ENCODE results near the gene FOXJ1. TPM values are rescaled to one million over a fixed set of nuclear protein-coding genes. Genes with fewer than 3 reads are reported as not detected.

The FOXJ1 gene
- total RNA-seq, 1 experiment from 2014 or later = 0.28 TPM

- H3K4me3 ChIP-seq (ENCODE audit: low read depth in 2 of 2, low read length in 2 of 2) = no peak overlapping the region
- BruUV-seq (replicated peaks) = no TSS peak
- POLR2A ChIA-PET = no interaction called here
- no peaks in the 10 kb centered on the region for H3K9me3 ChIP-seq (ENCODE audit: control insufficient read depth, insufficient read depth, low read depth, low read length)
- TF ChIP-seq SIN3A (IDR thresholded peaks at IDR 0.05; ENCODE audit: borderline replicate concordance, insufficient read depth, low read depth, low read length) = no peak
- no peak for TF ChIP-seq POLR2AphosphoS5 (IDR thresholded peaks at IDR 0.05; ENCODE audit: low read depth, low read length)
- TF ChIP-seq, protein P1, sequence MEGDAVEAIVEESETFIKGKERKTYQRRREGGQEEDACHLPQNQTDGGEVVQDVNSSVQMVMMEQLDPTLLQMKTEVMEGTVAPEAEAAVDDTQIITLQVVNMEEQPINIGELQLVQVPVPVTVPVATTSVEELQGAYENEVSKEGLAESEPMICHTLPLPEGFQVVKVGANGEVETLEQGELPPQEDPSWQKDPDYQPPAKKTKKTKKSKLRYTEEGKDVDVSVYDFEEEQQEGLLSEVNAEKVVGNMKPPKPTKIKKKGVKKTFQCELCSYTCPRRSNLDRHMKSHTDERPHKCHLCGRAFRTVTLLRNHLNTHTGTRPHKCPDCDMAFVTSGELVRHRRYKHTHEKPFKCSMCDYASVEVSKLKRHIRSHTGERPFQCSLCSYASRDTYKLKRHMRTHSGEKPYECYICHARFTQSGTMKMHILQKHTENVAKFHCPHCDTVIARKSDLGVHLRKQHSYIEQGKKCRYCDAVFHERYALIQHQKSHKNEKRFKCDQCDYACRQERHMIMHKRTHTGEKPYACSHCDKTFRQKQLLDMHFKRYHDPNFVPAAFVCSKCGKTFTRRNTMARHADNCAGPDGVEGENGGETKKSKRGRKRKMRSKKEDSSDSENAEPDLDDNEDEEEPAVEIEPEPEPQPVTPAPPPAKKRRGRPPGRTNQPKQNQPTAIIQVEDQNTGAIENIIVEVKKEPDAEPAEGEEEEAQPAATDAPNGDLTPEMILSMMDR (IDR thresholded peaks at IDR 0.05) = no peak
- TF ChIP-seq TCF7L2 (IDR thresholded peaks at IDR 0.05; ENCODE audit: low read depth, low read length) = no peak
- TF ChIP-seq REST (IDR thresholded peaks at IDR 0.05; ENCODE audit: insufficient read depth in 1 of 2, low read depth in 2 of 2, low read length in 1 of 2) = no peak
- in situ Hi-C loops (cut with HindIII; ENCODE audit: low pct_unique_long_range_greater_than_20kb, low sequenced_read_pairs) = no loop called here
- no peaks in the 10 kb centered on the region for H3K4me1 ChIP-seq (ENCODE audit: control insufficient read depth, insufficient read depth, low read length)
- no peak for ATAC-seq
- no peak for DNase-seq (ENCODE audit: low read depth, low spot score)
- H3K36me3 ChIP-seq (ENCODE audit: control insufficient read depth, insufficient read depth, low read length) = no peaks in the 10 kb centered on the region
- intact Hi-C loops (cut with micrococcal nuclease; ENCODE audit: unreplicated experiment) = no loop called here
- no peaks in the 10 kb centered on the region for H3K27me3 ChIP-seq (ENCODE audit: control insufficient read depth, insufficient read depth, low read length)
- no peak overlapping the region for H3K27ac ChIP-seq (ENCODE audit: low read length)
- CTCF ChIA-PET = no interaction called here
Observed at GRCh38 chr17:76155988-76156661, 15.1 kb upstream of the FOXJ1 start.

- CTCF ChIA-PET = no interaction called here
- no peaks in the 10 kb centered on the region for H3K27me3 ChIP-seq (ENCODE audit: control insufficient read depth, insufficient read depth, low read length)
- H3K27ac ChIP-seq (ENCODE audit: low read length) = no peak overlapping the region
- H3K36me3 ChIP-seq (ENCODE audit: control insufficient read depth, insufficient read depth, low read length) = no peaks in the 10 kb centered on the region
- in situ Hi-C loops (cut with HindIII; ENCODE audit: low pct_unique_long_range_greater_than_20kb, low sequenced_read_pairs) = no loop called here
- DNase-seq (ENCODE audit: low read depth, low spot score) (no peak), ATAC-seq (no peak)
- H3K9me3 ChIP-seq (ENCODE audit: control insufficient read depth, insufficient read depth, low read depth, low read length) = no peaks in the 10 kb centered on the region
- POLR2A ChIA-PET = no interaction called here
- no peak overlapping the region for H3K4me3 ChIP-seq (ENCODE audit: low read depth in 2 of 2, low read length in 2 of 2)
- BruUV-seq (replicated peaks) = no TSS peak
- no peaks in the 10 kb centered on the region for H3K4me1 ChIP-seq (ENCODE audit: control insufficient read depth, insufficient read depth, low read length)
- intact Hi-C loops (cut with micrococcal nuclease; ENCODE audit: unreplicated experiment) = no loop called here
- TF ChIP-seq SIN3A (IDR thresholded peaks at IDR 0.05; ENCODE audit: borderline replicate concordance, insufficient read depth, low read depth, low read length) = no peak
- no peak for TF ChIP-seq REST (IDR thresholded peaks at IDR 0.05; ENCODE audit: insufficient read depth in 1 of 2, low read depth in 2 of 2, low read length in 1 of 2)
- no peak for TF ChIP-seq TCF7L2 (IDR thresholded peaks at IDR 0.05; ENCODE audit: low read depth, low read length)
- no peak for TF ChIP-seq POLR2AphosphoS5 (IDR thresholded peaks at IDR 0.05; ENCODE audit: low read depth, low read length)
- TF ChIP-seq, protein P1 (IDR thresholded peaks at IDR 0.05) = no peak
Observed at GRCh38 chr17:76154936-76155845, 14.1 kb upstream of the FOXJ1 start.

Data from Panc1 (cell line).